GM19463 (cell line): ENCODE data around the gene RNF157.
"Not testable (repeated sequence)": the region's sequence is repeated elsewhere in the genome, so short reads cannot be mapped to it uniquely, and the experiment has no call there.

Source experiments
- ATAC-seq: cut with Tn5 transposase; IDR thresholded peaks from one replicate; pipeline ENCODE4 v1.9.1; 2021; ENCODE audit warnings: mild to moderate bottlenecking, moderate library complexity; ENCODE audit not compliant: unreplicated experiment

Gene RNF157

GRCh38 chr17:76195281-76196096 is 44.8 kb downstream of the RNF157 start:
- ATAC-seq = no peak

- ATAC-seq = no peak
These were observed 46.7 kb downstream of the RNF157 start for GRCh38 chr17:76193591-76193990.

- peak; percentile 42 for ATAC-seq
These were observed 48.4 kb downstream of the RNF157 start for GRCh38 chr17:76191896-76192295.

- no peak for ATAC-seq
These were observed 50.6 kb downstream of the RNF157 start for GRCh38 chr17:76189741-76190140.

GRCh38 chr17:76189247-76189646 is 51.0 kb downstream of the RNF157 start:
- no peak for ATAC-seq

GRCh38 chr17:76188213-76189016 is 51.9 kb downstream of the RNF157 start:
- ATAC-seq = no peak

- ATAC-seq = not testable (repeated sequence)
These were observed 53.5 kb downstream of the RNF157 start for GRCh38 chr17:76186774-76187173.

GRCh38 chr17:76184290-76184689 is 56.0 kb downstream of the RNF157 start:
- ATAC-seq = no peak

- no peak for ATAC-seq
These were observed 58.1 kb downstream of the RNF157 start for GRCh38 chr17:76182016-76182764.

- ATAC-seq = no peak
These were observed 60.5 kb downstream of the RNF157 start for GRCh38 chr17:76179496-76180467.

- ATAC-seq = no peak
These were observed 62.2 kb downstream of the RNF157 start for GRCh38 chr17:76178124-76178523.

- no peak for ATAC-seq
These were observed 63.4 kb downstream of the RNF157 start for GRCh38 chr17:76176701-76177574.

GRCh38 chr17:76174037-76174436 is 66.3 kb downstream of the RNF157 start:
- no peak for ATAC-seq

GRCh38 chr17:76173474-76173873 is 66.8 kb downstream of the RNF157 start:
- ATAC-seq = no peak

- ATAC-seq = no peak
These were observed 68.6 kb downstream of the RNF157 start for GRCh38 chr17:76171706-76172105.

- no peak for ATAC-seq
These were observed 70.2 kb downstream of the RNF157 start for GRCh38 chr17:76170114-76170513.

GRCh38 chr17:76166906-76167305 is 73.4 kb downstream of the RNF157 start:
- no peak for ATAC-seq

- ATAC-seq = no peak
These were observed 74.1 kb downstream of the RNF157 start for GRCh38 chr17:76166168-76166567.

- ATAC-seq = no peak
These were observed 76.0 kb downstream of the RNF157 start for GRCh38 chr17:76164331-76164730.
